HG02642 (cell line): ENCODE measurements around the gene AGTRAP.
A peak's percentile ranks its signal among the peaks of the same experiment; 100 is the strongest.

Source experiments
- ATAC-seq: cut with Tn5 transposase; IDR thresholded peaks from one replicate; pipeline ENCODE4 v1.9.1; 2021; ENCODE audit warnings: mild to moderate bottlenecking; ENCODE audit not compliant: unreplicated experiment, poor library complexity

The AGTRAP gene, protein sequence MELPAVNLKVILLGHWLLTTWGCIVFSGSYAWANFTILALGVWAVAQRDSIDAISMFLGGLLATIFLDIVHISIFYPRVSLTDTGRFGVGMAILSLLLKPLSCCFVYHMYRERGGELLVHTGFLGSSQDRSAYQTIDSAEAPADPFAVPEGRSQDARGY

DNA sequence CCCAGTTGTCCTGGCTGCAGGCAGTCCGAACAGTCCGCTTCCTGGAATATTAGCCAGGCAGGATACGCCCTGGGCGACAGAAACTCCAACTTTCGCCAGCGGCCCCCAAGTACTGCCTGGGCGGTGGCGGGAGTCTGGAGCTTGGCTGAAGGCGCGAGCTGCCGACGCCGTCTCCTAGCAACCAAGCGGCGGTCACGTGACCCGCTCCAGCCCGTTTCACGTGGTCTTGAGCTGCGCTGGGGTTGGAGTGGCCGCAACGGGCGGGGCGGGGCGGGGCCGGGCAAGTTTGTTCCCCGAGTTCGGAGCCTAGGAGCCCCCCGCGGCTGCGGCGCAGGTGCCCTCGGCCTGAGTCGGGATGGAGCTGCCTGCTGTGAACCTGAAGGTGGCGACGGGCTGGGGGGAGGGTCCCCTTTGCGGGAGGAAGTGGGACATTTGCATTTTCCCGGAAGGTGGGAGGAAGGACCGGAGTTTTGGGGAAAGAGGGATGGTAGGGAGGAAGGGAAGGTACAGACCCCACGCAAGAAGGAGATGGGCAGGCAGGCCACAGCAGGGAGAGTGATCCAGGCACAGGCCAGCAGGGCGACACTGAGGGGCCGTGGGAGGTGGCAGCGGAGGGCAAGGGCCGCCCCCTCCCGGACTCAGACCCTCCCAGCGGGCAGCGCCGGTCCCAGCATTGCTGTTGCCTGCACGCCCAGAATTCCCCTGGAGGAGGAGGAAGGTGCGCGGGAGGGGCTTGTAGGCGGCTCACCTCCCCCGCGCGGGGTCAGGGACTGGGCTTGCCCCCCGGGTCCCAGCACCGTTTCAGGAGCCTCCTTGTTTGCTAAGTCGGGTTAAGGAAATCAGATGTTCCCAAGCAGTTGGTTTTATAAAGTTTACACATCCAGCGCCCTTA lies at the start of gene AGTRAP:
TSS of gene AGTRAP (plus strand) at position 283 of the 892 bp plus-strand sequence. CDS start at position 356, 73 bp downstream.
- ATAC-seq, result peak; percentile 74

DNA sequence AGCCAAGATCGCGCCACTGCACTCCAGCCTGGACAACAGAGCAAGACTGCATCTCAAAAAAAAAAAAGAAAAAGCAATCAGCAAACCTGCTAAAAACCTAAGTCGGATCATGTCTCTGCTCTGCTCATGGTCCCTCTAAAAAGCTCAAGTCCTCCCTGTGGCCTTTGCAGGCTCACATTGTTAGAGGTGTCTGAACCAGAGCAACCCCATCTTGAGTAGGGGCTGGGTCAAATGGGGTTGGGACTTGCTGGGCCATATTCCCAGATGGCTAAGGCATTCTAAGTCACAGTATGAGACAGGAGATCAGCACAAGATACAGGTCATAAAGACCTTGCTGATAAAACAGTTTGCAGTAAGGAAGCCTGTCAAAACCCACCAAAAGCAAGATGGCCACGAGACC lies 47.4 kb upstream of the AGTRAP start:
- no peak for ATAC-seq

DNA sequence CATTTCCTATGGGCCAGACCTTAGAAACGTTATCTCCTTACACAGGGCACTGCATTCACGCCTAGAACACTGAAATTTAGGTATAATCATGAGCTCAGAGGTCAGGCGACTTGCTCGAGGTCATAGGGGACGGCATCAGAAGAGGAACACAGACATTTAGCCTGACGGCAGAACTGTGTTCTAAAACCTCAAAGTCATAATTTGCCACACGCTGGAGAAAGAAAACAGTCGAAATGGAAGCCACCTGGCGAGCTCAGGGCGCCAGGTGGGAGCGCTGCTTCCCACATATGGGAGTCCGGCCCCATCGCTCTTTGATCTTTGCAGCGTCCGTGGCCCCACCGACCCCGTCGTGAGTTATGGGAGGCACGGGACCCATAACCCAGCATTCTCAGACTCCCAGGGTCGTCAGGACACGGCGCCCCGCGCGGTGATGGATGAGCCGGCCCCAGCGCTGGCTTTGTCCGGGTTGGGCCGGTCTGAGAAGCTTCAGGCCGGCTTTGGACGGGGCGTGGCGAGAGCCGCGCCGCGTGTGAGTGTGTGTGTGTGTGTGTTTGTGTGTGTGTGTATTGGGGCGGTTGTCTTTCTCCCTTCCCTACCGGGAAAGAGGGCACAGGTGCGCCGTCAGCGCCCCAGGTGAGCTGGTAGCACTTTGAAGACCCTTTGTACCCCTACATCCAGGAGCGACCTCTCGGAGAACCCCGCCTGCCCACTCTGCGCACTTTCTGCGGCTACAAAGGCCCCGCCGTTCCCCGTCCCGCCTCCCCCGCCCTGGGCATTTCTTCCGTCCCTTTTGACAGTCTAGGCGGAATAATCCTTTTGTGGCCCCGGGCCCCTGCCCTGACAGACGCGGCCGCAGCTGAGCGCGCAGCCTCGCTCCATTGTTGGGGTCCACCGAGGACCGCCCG lies 45.3 kb upstream of the AGTRAP start:
- ATAC-seq, result no peak

DNA sequence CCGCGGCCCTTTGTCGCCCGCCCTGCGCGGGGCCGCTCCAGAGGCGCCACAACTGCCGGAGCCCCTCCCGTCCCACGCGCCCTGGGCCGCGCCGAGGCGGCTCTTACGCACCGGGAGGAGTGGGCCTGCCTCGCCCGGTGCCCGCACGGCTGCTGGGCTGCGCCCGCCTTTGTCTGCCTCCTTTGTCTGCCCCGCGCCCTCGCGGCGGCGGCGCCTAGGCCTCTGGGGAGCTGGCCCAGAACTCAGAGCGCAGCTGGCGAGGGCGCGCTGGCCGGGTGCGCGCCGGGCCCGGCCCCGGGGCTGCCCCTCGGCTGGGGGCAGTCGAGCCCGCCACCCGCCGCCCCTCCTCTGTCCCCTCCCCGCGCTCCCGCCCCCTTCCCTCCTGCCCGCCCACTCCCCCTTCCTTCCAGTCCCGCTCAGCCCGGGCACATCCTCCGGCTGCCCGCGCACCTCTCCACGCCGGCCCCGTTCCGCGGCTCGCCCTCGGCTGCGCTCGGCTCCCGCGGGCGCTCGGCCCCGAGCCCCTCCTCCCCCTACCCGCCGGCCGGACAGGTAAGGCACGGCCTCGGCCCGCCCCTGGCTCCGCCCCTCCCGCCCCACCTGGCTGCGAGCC lies 44.5 kb upstream of the AGTRAP start, which contains the start of gene DRAXIN:
TSS of gene DRAXIN (plus strand) at position 409 of the 613 bp plus-strand sequence. CDS start 14,549 bp downstream, outside the sequence.
- no peak for ATAC-seq

DNA sequence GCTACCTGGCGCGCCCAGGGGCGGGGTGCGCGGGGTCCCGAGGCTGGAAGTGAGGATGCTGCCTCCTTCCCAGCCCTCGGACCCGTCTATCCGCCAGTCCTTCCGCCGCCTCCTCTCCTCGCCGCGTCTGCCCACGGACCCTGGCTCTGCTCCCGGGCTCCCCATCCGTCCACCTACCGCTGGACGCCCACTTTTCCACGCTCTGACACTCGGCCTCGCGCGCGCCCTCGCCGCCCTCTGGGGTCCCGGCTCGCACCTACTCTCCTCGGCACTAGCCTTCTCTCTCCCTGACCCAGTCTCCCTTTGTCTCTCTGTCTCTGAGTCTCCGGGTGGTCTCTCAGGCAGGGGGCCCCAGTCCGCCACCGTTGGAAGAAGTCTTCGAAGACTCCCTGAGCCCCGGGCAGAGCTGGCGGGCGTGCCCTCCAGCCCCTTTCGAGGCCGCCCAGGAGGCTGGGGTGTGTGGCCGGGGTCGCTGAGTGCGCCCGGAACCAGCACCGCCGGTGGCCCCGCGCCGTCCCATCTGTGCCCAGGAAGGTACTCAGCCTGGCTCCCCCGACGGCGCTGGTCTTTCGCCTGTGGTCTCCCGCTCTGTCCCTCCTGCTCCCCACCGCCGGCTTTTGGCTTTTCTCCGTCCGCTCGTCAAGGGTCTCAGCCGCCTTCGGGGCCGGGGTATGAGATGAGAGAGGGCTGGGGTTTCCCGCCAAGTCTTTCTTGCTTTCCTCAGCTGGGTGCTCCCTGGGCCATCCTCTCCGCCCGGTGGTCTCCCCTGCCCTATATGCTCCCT lies 43.8 kb upstream of the AGTRAP start:
- no peak for ATAC-seq

DNA sequence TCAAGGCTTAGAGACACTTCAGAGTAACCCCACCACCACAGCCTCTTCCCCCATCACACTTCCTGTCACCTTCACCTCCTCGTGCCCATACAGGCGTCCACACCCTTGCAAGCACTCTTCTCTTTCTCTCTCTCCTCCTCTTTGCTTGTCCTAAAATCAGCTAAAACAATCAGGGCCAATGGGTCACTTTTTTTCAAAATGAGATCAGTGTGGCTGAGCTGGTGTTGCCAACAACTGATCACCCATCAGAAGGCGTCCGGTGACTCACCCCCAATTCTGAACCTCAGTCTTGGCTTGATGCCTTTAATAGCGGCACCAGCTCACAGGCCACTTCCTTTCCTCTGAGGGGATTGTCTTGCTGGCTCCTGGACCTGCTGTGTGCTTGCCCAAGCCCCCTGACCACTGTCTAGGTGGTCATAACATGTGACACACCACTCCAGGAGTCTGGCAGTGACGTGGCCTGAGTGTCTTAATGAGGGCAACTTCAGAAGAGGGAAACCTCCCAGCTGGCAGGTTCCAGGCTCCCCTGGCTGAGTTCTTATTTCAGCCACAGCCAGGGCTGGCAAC lies 42.8 kb upstream of the AGTRAP start:
- ATAC-seq, result no peak

DNA sequence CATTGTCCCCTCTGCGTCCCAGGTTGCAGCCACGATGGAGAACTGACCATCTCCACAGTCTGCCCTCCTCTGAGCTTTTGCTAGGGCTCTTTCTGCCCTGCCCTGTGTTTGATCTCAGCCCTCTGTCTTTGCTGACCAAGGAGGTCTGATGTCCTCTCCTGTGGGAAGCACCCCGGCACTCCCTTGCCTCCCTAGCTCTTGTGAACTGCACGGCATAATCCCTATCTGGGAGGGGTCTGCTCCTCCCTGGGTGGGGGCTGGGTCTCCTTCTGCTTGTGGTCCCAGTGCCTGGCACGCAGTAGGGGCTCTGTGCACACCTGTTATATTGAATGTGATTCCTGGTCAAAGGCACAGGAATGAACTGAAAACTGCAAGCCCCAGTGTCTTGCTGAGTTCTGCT lies 42.0 kb upstream of the AGTRAP start:
- ATAC-seq, result no peak

DNA sequence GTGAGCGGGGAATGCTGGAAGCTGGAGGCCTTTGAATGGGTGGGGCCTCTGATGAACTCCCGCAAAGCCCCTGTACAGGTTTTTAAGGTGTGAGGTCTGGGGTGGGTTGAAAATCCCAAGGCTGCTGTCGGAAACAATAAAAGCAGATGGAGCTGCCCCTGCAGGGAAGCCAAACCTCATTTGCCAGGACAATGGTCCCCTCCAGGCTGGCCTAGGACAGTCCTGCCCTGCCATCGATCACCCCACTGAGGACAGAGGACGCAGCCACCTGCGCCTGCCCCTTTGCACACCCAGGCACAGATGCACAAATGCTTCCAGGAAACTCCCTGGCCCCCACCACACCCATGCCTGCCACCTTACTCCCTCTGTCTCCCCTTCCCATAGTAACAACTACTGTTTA lies 40.1 kb upstream of the AGTRAP start:
- ATAC-seq, result no peak

DNA sequence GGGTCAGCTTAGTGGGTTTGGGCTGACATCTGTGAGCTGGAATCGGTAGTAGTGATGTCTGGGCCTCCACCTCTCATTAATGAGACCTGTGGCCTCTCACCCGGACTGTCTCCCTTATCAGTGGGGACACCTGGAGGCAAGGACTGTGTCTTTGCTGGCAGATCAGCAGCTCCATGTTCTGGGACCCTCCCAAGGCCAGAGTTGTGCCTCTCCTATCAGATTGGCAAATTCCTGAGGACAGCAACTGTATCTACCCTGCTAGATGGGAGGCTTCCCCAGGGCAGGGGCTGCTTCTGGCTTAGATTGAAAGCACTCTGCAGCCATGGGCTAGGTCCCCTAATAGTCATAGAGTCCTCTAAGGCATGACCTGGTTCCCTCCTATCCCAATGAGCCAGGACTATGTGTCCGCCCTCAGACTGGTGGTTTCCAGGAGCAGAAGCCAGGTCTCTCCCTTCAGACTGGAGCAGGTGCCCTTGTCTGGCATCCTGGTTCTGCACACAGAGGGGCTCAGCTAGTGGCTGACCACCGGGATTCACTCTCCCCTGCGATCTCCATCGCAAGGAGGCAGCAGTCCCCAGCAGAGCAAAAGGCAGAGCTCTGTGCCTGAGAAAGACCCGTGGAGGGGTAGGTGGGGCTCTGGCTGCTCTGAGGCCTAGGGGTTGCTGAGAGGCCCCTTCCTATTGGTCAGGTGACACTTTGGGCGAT lies 38.6 kb upstream of the AGTRAP start:
- ATAC-seq, result no peak

DNA sequence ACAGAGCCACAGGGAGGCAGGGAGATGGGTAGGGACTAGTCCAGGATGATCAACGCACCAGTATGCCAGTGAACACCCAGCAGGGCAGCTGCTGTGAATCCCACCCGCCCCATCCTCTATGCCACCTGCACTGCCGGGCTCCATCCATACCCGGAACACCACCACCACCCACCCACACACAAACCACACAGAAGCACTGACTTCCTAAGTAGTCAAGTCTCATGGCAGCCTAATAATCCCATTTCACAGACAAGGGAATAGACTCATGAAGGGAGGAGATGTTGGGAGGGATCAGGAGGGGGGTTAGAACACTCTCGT lies 38.1 kb upstream of the AGTRAP start:
- no peak for ATAC-seq

DNA sequence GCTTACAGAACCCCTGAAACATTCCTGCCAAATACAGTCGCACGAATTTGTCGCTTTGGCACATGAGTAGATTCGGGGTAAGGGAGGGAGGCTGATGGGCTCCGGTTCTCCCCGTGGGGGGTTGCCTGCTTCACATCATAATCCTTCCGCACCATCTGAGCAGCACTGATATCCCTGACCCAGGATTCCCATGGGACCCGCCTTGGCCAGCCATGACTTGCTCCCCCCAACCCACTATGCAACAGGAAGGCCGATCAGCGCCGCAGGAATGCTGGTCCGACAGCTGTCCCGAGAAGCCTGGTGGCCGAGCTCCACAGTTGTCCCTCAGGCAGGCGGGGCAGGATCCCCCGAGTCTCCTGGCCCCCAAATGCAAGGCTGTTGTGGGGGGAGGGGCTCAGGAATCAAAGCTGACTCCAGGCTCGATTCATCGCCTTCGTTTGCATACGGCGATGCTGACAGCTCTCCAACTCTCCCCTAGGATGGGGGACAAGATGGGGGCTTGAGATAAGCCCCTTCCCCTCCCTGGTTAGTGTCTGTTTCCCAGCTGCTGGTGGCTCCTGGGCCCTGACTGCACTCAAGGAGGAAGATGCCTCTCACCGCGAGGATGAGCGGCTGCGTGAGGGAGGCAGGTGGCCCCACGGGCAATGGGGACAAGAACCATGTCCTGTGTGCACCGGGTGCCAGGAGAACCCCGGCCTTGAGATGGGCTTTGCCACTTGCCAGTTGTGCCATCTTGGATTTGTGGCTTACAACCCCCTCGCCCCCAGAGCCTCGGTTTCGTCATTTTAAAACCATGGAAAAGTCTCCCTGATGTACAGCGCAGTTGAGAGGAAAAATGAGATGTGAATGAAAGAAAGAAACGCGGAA lies 35.1 kb upstream of the AGTRAP start:
- no peak for ATAC-seq

DNA sequence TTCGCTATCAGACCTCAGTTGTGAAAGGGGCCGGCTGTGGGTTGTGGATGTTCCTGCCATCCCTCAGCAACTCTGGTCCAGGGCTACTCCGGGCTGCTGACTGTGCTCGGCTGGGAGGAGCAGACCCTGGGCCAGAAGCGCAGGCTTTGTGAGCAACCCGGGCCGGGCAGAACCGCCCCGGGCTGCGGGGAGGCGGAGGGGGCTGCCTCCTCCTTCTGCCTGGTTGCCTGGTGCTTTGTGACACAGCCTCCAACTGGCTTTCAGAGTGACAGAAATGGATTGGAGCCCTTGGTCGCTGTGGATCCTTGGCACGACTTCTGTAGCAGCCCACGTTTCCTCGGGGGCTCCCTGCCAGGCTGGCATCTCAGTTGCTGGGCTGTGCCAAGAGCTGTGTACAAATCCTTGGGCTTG lies 34.4 kb upstream of the AGTRAP start:
- no peak for ATAC-seq

DNA sequence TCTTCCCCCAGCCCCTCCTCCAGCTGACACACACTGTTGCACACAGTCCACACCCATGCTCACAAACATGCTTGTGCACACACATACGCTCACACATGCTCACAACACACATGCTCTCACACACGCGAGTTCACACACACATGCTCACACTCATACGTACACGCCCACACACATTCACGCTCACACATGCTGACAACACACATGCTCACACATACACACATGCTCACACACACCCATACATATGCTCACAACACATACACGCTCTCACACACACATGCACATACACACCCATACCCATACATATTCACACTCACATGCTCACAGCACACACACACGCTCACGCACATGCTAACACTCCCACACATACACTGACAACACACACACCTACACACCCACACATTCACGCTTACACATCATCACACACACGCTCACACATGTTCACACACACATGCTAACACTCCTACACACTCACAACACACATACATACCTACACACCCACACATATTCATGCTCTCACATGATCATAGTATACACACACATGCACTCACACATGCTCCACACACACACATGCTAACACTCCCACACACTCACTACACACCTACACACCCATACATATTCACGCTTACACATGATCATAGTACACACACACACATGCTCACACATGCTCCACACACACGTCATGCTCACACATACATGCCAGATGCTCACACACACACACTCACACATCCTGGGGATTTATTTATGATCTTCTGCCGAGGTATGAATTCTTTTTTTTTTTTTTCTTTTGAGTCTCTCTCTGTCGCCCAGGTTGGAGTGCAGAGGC lies 33.7 kb upstream of the AGTRAP start:
- no peak for ATAC-seq

DNA sequence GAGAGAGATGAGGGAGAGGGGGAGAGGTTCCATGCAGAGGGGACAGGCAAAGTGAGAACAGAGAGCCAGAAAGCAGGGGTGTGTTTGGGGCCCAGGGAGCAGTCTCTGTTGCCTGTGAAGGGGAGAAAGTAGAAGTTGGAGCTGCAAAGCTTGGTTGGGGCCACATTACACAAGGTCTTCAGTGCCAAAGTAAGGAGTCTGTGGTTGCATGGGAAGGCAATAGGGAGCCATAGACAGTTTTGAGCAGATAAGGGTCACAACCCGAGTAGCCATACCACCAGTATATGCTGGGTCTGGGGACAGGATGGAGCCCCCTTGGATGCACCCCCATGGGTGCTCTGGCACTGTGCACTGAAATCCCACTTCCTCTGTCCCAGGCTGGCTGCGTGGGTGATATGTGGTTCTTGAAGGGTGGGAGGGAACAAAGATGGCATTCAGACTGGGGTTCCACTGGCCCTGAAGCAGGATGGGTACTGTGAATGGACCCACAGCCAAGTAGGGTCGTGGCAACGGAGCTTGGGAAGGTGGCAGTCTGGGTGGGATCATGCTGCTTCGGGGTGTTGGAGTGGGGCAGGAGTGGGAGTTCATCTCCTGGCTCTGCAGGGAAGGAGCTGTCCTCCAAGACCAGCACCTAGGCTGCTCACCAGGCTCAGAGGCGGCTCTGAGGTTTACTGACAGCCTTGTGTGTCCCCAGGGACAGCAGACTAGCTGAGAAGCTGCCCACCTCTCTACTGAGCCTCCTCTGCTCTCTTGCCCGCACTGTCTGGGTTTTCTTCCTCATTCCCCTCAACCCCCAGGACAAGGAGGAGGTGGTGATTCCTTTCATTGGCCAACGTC lies 32.4 kb upstream of the AGTRAP start:
- no peak for ATAC-seq

DNA sequence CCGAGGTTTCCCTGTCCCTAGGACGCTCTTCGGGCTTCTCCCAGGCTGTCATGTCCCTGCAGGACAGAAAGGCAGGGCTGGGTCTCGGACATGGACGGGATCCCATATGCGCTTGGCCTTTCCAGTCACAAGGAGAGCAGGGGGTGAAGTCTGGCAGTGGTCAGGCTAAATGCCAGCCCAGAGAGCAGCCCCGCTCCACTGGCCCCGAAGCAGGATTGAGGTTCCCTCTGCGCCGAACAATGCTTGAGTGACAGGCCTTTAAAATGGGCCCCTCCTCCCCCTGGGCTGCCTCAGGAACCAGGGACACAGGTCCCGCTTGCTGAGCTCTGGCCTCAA lies 31.8 kb upstream of the AGTRAP start:
- no peak for ATAC-seq
